Colonic mucosa (tissue), 4 donors: ENCODE data around the gene CD200. TPM values are rescaled to one million over a fixed set of nuclear protein-coding genes. Genes with fewer than 3 reads are reported as not detected.

Source experiments
- DNase-seq: peaks from one replicate; pipeline ENCODE4 v3.0.0-alpha.2; 2020
- H3K27ac ChIP-seq: fragments of 200-600 bp; one replicate; pipeline ENCODE4 v1.8.0; 2021
- H3K27me3 ChIP-seq: fragments of 200-600 bp; one replicate; pipeline ENCODE4 v1.8.0; 2021
- H3K36me3 ChIP-seq: fragments of 200-600 bp; one replicate; pipeline ENCODE4 v1.8.0; 2021
- H3K4me1 ChIP-seq: fragments of 200-600 bp; one replicate; pipeline ENCODE4 v1.8.0; 2021; ENCODE audit warnings: mild to moderate bottlenecking
- H3K4me3 ChIP-seq: fragments of 200-600 bp; one replicate; pipeline ENCODE4 v1.8.0; 2021
- H3K9ac ChIP-seq, 2 donors: one replicate each; pipeline ENCODE4 v1.7.0; 2013; ENCODE audit warnings: control low read depth in 2 of 2, low read depth in 2 of 2, low read length in 2 of 2
- H3K9me3 ChIP-seq: fragments of 200-600 bp; one replicate; pipeline ENCODE4 v1.8.0; 2021
- CTCF ChIP-seq: fragments of 200-600 bp; IDR thresholded peaks from one replicate; pipeline ENCODE4 v1.8.0; 2022; ENCODE audit warnings: antibody characterized with exemption, mild to moderate bottlenecking
- intact Hi-C: fragments of 100-400 bp; cut with DNase I; formaldehyde crosslinking; loops from one replicate; pipeline ENCODE4 v1.14.1; 2022
- total RNA-seq, 2 donors: library from RNA; stranded (reverse); fragmentation: NEBNext Ultra II Directional in 1 of 2; extraction: Animal tissue kit (Norgen Biotek cat#: 25700) in 1 of 2; gene quantifications; one replicate each; pipeline ENCODE4 v1.2.1, GENCODE V29; 2021
- donor health status: healthy.
- donor health status: DM: no; HTN: no; CAD: no.
- donor health status: DM: no; HTN: no; CAD: no.

The CD200 gene
- total RNA-seq, 2 donors from 2014 or later = 7.1 to 7.6 TPM

GRCh38 chr3:112307557-112307956 lies 25.4 kb upstream of the CD200 start:
- TF ChIP-seq CTCF = no peak
- H3K36me3 ChIP-seq = no peaks in the 10 kb centered on the region
- H3K4me1 ChIP-seq = no peaks in the 10 kb centered on the region
- no peaks in the 10 kb centered on the region for H3K27me3 ChIP-seq
- H3K4me3 ChIP-seq = no peak overlapping the region
- no peak for DNase-seq
- no peak overlapping the region for H3K9ac ChIP-seq
- no peaks in the 10 kb centered on the region for H3K9me3 ChIP-seq
- H3K27ac ChIP-seq = no peak overlapping the region
- intact Hi-C loops = no loop called here

- no peak overlapping the region for H3K4me3 ChIP-seq
- no peak for DNase-seq
- no peak for TF ChIP-seq CTCF
- H3K27me3 ChIP-seq = no peaks in the 10 kb centered on the region
- intact Hi-C loops = no loop called here
- no peak overlapping the region for H3K27ac ChIP-seq
- H3K36me3 ChIP-seq = no peaks in the 10 kb centered on the region
- no peak overlapping the region for H3K9ac ChIP-seq
- H3K4me1 ChIP-seq = no peaks in the 10 kb centered on the region
- no peaks in the 10 kb centered on the region for H3K9me3 ChIP-seq
Observed at GRCh38 chr3:112308151-112308911, 24.6 kb upstream of the CD200 start.

GRCh38 chr3:112314649-112315048 lies 18.3 kb upstream of the CD200 start:
- Histone ChIP-seq H3K27ac (no peak overlapping the region), H3K36me3 (no peaks in the 10 kb centered on the region), H3K27me3 (no peaks in the 10 kb centered on the region), H3K9ac (no peak overlapping the region), H3K4me3 (no peak overlapping the region), H3K9me3 (no peaks in the 10 kb centered on the region), H3K4me1 (no peaks in the 10 kb centered on the region)
- no peak for TF ChIP-seq CTCF
- DNase-seq = no peak
- intact Hi-C loops = no loop called here

- H3K4me3 ChIP-seq = no peak overlapping the region
- no peaks in the 10 kb centered on the region for H3K4me1 ChIP-seq
- no peak for TF ChIP-seq CTCF
- H3K9ac ChIP-seq = no peak overlapping the region
- no peaks in the 10 kb centered on the region for H3K27me3 ChIP-seq
- H3K9me3 ChIP-seq = no peaks in the 10 kb centered on the region
- intact Hi-C loops = no loop called here
- H3K36me3 ChIP-seq = no peaks in the 10 kb centered on the region
- no peak for DNase-seq
- H3K27ac ChIP-seq = no peak overlapping the region
Observed at GRCh38 chr3:112315791-112316190, 17.2 kb upstream of the CD200 start.

GRCh38 chr3:112319516-112320276 lies 13.3 kb upstream of the CD200 start:
- Histone ChIP-seq H3K4me3 (no peak overlapping the region), H3K27ac (no peak overlapping the region), H3K9ac (no peak overlapping the region), H3K9me3 (no peaks in the 10 kb centered on the region), H3K36me3 (no peaks in the 10 kb centered on the region), H3K4me1 (no peaks in the 10 kb centered on the region), H3K27me3 (no peaks in the 10 kb centered on the region)
- no peak for DNase-seq
- no peak for TF ChIP-seq CTCF
- intact Hi-C loops = no loop called here
